GM23338 (cell line): ENCODE measurements around the gene RECQL5. TPM values are rescaled to one million over a fixed set of nuclear protein-coding genes. Genes with fewer than 3 reads are reported as not detected.
A peak's percentile ranks its signal among the peaks of the same experiment; 100 is the strongest.

Experiments used
- ATAC-seq: fragments of 200-7000 bp; cut with Tn5 transposase; 3 replicates; pipeline ENCODE4 v1.9.1; 2020
- DNase-seq: peaks from one replicate; pipeline ENCODE4 v3.0.0-alpha.2; 2015; ENCODE audit warnings: low spot score
- H2AFZ ChIP-seq: fragments of 200-600 bp; sonication (generic); 2 replicates; pipeline ENCODE4 v1.8.0; 2016; ENCODE audit warnings: antibody characterized with exemption, mild to moderate bottlenecking, moderate library complexity
- H3F3A ChIP-seq: fragments of 200-600 bp; sonication (generic); replicated peaks from 2 replicates; pipeline ENCODE4 v1.8.0; 2017; ENCODE audit warnings: antibody characterized with exemption, mixed run types, low read depth
- H3K27ac ChIP-seq: fragments of 200-600 bp; sonication (generic); 2 replicates; pipeline ENCODE4 v1.6.1; 2016; ENCODE audit warnings: low read depth
- H3K27me3 ChIP-seq: fragments of 200-600 bp; sonication (generic); 2 replicates; pipeline ENCODE4 v1.8.0; 2016; ENCODE audit warnings: mild to moderate bottlenecking, mixed run types, moderate library complexity; ENCODE audit not compliant: insufficient read depth
- H3K36me3 ChIP-seq: fragments of 200-600 bp; sonication (generic); 2 replicates; pipeline ENCODE4 v1.8.0; 2016; ENCODE audit warnings: mild to moderate bottlenecking; ENCODE audit not compliant: insufficient read depth
- H3K4me1 ChIP-seq: fragments of 200-600 bp; sonication (generic); 2 replicates; pipeline ENCODE4 v1.8.0; 2016; ENCODE audit warnings: mild to moderate bottlenecking, moderate library complexity; ENCODE audit not compliant: insufficient read depth
- H3K4me2 ChIP-seq: fragments of 200-600 bp; sonication (generic); 2 replicates; pipeline ENCODE4 v1.7.1; 2017; ENCODE audit warnings: mixed run types
- H3K4me3 ChIP-seq: fragments of 200-600 bp; sonication (generic); 2 replicates; pipeline ENCODE4 v1.6.1; 2016; ENCODE audit warnings: mixed run types
- H3K79me2 ChIP-seq: fragments of 200-600 bp; sonication (generic); replicated peaks from 2 replicates; pipeline ENCODE4 v1.8.0; 2017; ENCODE audit warnings: mild to moderate bottlenecking; ENCODE audit not compliant: insufficient read depth
- H3K9me2 ChIP-seq: fragments of 200-600 bp; sonication (generic); 2 replicates; pipeline ENCODE4 v1.8.0; 2017; ENCODE audit not compliant: insufficient read depth
- H4K20me1 ChIP-seq: fragments of 200-600 bp; sonication (generic); replicated peaks from 2 replicates; pipeline ENCODE4 v1.8.0; 2017; ENCODE audit warnings: mild to moderate bottlenecking; ENCODE audit not compliant: insufficient read depth
- H3K27ac Mint-ChIP-seq: 2 replicates; pipeline ENCODE4 v1.8.0; 2020; ENCODE audit warnings: inconsistent platforms, mild to moderate bottlenecking, moderate library complexity, mixed read lengths
- H3K27me3 Mint-ChIP-seq: 3 replicates; pipeline ENCODE4 v1.8.0; 2022; ENCODE audit warnings: low read depth, mild to moderate bottlenecking, moderate library complexity, mixed read lengths, inconsistent platforms; ENCODE audit not compliant: insufficient read depth, poor library complexity
- H3K36me3 Mint-ChIP-seq: 3 replicates; pipeline ENCODE4 v1.8.0; 2021; ENCODE audit warnings: low read depth, mild to moderate bottlenecking, inconsistent platforms, moderate library complexity, mixed read lengths
- H3K4me1 Mint-ChIP-seq: 3 replicates; pipeline ENCODE4 v1.8.0; 2020; ENCODE audit warnings: mild to moderate bottlenecking, inconsistent platforms, mixed read lengths
- H3K4me3 Mint-ChIP-seq: 3 replicates; pipeline ENCODE4 v1.8.0; 2021; ENCODE audit warnings: moderate library complexity, mild to moderate bottlenecking, inconsistent platforms, mixed read lengths
- H3K9me3 Mint-ChIP-seq: 3 replicates; pipeline ENCODE4 v1.8.0; 2020; ENCODE audit warnings: moderate library complexity, mild to moderate bottlenecking, inconsistent platforms, mixed read lengths
- CREB1 ChIP-seq: fragments of 250-450 bp; sonication (Bioruptor Pico); IDR thresholded peaks from 2 replicates; pipeline ENCODE4 v1.5.0; 2020; ENCODE audit warnings: low read depth, mild to moderate bottlenecking, moderate library complexity
- EZH2 ChIP-seq: fragments of 200-600 bp; sonication (generic); IDR thresholded peaks from one replicate; pipeline ENCODE4 v1.8.0; 2017; ENCODE audit warnings: antibody characterized with exemption, mild to moderate bottlenecking, low read depth; ENCODE audit not compliant: unreplicated experiment
- EZH2phosphoT487 ChIP-seq: fragments of 200-600 bp; sonication (generic); IDR thresholded peaks from one replicate; pipeline ENCODE4 v1.8.1; 2018; ENCODE audit warnings: antibody characterized with exemption; ENCODE audit not compliant: unreplicated experiment
- JUNB ChIP-seq: IDR thresholded peaks from one replicate; pipeline ENCODE4 v1.6.1; 2016; ENCODE audit warnings: antibody characterized with exemption; ENCODE audit not compliant: unreplicated experiment
- NANOG ChIP-seq: IDR thresholded peaks from 2 replicates; pipeline ENCODE4 v1.6.1; 2016; ENCODE audit warnings: antibody characterized with exemption, borderline replicate concordance
- POLR2AphosphoS5 ChIP-seq: IDR thresholded peaks from 2 replicates; pipeline ENCODE4 v1.6.1; 2016; ENCODE audit warnings: antibody characterized with exemption, low read depth
- REST ChIP-seq: IDR thresholded peaks from one replicate; pipeline ENCODE4 v1.6.1; 2018; ENCODE audit warnings: antibody characterized with exemption; ENCODE audit not compliant: unreplicated experiment
- STAT1 ChIP-seq: IDR thresholded peaks from one replicate; pipeline ENCODE4 v1.6.1; 2016; ENCODE audit warnings: antibody characterized with exemption; ENCODE audit not compliant: unreplicated experiment
- ZNF114 ChIP-seq: fragments of 250-450 bp; sonication (Bioruptor Pico); IDR thresholded peaks from 2 replicates; pipeline ENCODE4 v1.5.0; 2020; ENCODE audit warnings: mild to moderate bottlenecking, moderate library complexity
- ZNF331 ChIP-seq: fragments of 250-450 bp; sonication (Bioruptor Pico); IDR thresholded peaks from 2 replicates; pipeline ENCODE4 v1.5.0; 2020; ENCODE audit warnings: low read depth, mild to moderate bottlenecking, moderate library complexity
- polyA plus RNA-seq: library from polyadenylated mRNA; unstranded; fragments of >200 nt; fragmentation: Nextera tagmentation; extraction: Ambion mirVana; gene quantifications from 2 replicates; pipeline ENCODE4 v1.2.1, GENCODE V29; 2016
- total RNA-seq: library from RNA; depleted of rRNA; stranded (reverse); fragments of >200 nt; shearing (Covaris generic); gene quantifications from 2 replicates; pipeline ENCODE4 v1.2.3, GENCODE V29; 2014
- TF ChIP-seq, protein P1 (sequence below), 2 experiments: fragments of 200-600 bp in 1 of 2; sonication (generic) in 1 of 2; conservative IDR thresholded peaks; 2 replicates each; pipeline versions ENCODE4 v1.5.1 to v1.6.1; 2016 to 2017; ENCODE audit warnings: antibody characterized with exemption in 2 of 2, low read depth in 2 of 2, mild to moderate bottlenecking in 2 of 2, moderate library complexity in 1 of 2
- TF ChIP-seq, protein P2 (sequence below): IDR thresholded peaks from 2 replicates; pipeline ENCODE4 v1.6.1; 2016; ENCODE audit warnings: antibody characterized with exemption
- TF ChIP-seq, protein P3 (sequence below): fragments of 250-450 bp; sonication (Bioruptor Pico); IDR thresholded peaks from 2 replicates; pipeline ENCODE4 v1.5.0; 2020; ENCODE audit warnings: mild to moderate bottlenecking, moderate library complexity

RECQL5 gene
- total and polyA plus RNA-seq, 2 experiments from 2014 or later = 20.0 to 23.3 TPM

DNA sequence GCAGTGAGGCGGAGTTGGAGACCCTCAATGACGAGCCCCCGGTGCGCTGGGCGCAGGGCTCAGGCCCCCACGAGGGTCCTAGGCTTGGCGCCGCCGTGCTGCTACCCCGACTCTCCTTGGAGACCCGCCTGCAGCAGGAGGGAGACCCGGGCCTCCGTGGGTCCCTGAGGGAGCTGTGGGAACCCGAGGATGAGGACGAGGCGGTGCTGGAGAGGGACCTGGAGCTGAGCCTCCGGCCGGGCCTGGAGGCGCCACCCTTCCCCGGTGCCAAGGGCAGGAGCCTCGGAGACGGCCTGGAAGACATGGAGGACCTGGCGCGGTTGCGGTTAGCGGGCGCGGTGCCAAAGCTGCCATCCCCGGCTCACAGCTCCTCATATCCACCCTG lies 77.0 kb downstream of the RECQL5 start:
- Histone ChIP-seq H3K79me2 (no peaks in the 10 kb centered on the region), H4K20me1 (no peaks in the 10 kb centered on the region), H3K27ac (no peak overlapping the region), H3K4me2 (peak overlapping the region; percentile 77), H3F3A (no peaks in the 10 kb centered on the region), H3K4me3 (peak overlapping the region; percentile 56), H3K36me3 (no peaks in the 10 kb centered on the region), H3K27me3 (peaks cover 11% of the 10 kb centered on the region), H2AFZ (0 out of 2 replicates have a peak overlapping the region, but pooled peaks have one; percentile 10), H3K4me1 (peaks cover 6% of the 10 kb centered on the region), H3K9me2 (no peaks in the 10 kb centered on the region)
- TF ChIP-seq NANOG (no peak), EZH2 (no peak), EZH2phosphoT487 (no peak), CREB1 (CRISPR knock-in tag) (no peak), JUNB (no peak), ZNF331 (CRISPR knock-in tag) (no peak), STAT1 (no peak), REST (no peak), POLR2AphosphoS5 (no peak), ZNF114 (CRISPR knock-in tag) (no peak)
- TF ChIP-seq, protein P1, sequence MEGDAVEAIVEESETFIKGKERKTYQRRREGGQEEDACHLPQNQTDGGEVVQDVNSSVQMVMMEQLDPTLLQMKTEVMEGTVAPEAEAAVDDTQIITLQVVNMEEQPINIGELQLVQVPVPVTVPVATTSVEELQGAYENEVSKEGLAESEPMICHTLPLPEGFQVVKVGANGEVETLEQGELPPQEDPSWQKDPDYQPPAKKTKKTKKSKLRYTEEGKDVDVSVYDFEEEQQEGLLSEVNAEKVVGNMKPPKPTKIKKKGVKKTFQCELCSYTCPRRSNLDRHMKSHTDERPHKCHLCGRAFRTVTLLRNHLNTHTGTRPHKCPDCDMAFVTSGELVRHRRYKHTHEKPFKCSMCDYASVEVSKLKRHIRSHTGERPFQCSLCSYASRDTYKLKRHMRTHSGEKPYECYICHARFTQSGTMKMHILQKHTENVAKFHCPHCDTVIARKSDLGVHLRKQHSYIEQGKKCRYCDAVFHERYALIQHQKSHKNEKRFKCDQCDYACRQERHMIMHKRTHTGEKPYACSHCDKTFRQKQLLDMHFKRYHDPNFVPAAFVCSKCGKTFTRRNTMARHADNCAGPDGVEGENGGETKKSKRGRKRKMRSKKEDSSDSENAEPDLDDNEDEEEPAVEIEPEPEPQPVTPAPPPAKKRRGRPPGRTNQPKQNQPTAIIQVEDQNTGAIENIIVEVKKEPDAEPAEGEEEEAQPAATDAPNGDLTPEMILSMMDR (conservative IDR thresholded peaks at IDR 0.05; ENCODE audit: low read depth in 2 of 2) = no peak
- TF ChIP-seq, protein P2, sequence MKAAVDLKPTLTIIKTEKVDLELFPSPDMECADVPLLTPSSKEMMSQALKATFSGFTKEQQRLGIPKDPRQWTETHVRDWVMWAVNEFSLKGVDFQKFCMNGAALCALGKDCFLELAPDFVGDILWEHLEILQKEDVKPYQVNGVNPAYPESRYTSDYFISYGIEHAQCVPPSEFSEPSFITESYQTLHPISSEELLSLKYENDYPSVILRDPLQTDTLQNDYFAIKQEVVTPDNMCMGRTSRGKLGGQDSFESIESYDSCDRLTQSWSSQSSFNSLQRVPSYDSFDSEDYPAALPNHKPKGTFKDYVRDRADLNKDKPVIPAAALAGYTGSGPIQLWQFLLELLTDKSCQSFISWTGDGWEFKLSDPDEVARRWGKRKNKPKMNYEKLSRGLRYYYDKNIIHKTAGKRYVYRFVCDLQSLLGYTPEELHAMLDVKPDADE = no peak
- TF ChIP-seq, protein P3, sequence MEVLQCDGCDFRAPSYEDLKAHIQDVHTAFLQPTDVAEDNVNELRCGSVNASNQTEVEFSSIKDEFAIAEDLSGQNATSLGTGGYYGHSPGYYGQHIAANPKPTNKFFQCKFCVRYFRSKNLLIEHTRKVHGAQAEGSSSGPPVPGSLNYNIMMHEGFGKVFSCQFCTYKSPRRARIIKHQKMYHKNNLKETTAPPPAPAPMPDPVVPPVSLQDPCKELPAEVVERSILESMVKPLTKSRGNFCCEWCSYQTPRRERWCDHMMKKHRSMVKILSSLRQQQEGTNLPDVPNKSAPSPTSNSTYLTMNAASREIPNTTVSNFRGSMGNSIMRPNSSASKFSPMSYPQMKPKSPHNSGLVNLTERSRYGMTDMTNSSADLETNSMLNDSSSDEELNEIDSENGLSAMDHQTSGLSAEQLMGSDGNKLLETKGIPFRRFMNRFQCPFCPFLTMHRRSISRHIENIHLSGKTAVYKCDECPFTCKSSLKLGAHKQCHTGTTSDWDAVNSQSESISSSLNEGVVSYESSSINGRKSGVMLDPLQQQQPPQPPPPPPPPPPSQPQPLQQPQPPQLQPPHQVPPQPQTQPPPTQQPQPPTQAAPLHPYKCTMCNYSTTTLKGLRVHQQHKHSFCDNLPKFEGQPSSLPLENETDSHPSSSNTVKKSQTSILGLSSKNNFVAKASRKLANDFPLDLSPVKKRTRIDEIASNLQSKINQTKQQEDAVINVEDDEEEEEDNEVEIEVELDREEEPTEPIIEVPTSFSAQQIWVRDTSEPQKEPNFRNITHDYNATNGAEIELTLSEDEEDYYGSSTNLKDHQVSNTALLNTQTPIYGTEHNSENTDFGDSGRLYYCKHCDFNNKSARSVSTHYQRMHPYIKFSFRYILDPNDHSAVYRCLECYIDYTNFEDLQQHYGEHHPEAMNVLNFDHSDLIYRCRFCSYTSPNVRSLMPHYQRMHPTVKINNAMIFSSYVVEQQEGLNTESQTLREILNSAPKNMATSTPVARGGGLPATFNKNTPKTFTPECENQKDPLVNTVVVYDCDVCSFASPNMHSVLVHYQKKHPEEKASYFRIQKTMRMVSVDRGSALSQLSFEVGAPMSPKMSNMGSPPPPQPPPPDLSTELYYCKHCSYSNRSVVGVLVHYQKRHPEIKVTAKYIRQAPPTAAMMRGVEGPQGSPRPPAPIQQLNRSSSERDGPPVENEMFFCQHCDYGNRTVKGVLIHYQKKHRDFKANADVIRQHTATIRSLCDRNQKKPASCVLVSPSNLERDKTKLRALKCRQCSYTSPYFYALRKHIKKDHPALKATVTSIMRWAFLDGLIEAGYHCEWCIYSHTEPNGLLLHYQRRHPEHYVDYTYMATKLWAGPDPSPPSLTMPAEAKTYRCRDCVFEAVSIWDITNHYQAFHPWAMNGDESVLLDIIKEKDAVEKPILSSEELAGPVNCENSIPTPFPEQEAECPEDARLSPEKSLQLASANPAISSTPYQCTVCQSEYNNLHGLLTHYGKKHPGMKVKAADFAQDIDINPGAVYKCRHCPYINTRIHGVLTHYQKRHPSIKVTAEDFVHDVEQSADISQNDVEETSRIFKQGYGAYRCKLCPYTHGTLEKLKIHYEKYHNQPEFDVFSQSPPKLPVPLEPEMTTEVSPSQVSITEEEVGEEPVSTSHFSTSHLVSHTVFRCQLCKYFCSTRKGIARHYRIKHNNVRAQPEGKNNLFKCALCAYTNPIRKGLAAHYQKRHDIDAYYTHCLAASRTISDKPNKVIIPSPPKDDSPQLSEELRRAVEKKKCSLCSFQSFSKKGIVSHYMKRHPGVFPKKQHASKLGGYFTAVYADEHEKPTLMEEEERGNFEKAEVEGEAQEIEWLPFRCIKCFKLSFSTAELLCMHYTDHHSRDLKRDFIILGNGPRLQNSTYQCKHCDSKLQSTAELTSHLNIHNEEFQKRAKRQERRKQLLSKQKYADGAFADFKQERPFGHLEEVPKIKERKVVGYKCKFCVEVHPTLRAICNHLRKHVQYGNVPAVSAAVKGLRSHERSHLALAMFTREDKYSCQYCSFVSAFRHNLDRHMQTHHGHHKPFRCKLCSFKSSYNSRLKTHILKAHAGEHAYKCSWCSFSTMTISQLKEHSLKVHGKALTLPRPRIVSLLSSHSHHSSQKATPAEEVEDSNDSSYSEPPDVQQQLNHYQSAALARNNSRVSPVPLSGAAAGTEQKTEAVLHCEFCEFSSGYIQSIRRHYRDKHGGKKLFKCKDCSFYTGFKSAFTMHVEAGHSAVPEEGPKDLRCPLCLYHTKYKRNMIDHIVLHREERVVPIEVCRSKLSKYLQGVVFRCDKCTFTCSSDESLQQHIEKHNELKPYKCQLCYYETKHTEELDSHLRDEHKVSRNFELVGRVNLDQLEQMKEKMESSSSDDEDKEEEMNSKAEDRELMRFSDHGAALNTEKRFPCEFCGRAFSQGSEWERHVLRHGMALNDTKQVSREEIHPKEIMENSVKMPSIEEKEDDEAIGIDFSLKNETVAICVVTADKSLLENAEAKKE (CRISPR knock-in tag) = no peak
- Mint-ChIP-seq H3K27ac (no peak overlapping the region), H3K4me1 (no peaks in the 10 kb centered on the region), H3K4me3 (no peak overlapping the region; the same call in 2 of the 3 replicates), H3K9me3 (peaks cover 11% of the 10 kb centered on the region), H3K27me3 (peaks cover 27% of the 10 kb centered on the region), H3K36me3 (no peaks in the 10 kb centered on the region; the same call in 2 of the 3 replicates)
- ATAC-seq (no peak), DNase-seq (no peak)
